GM04504 (cell line): ENCODE results near the gene PLA2G2A.
"Not testable (repeated sequence)": the region's sequence is repeated elsewhere in the genome, so short reads cannot be mapped to it uniquely, and the experiment has no call there.

Source experiments
- DNase-seq: peaks from one replicate; pipeline ENCODE4 v3.0.0-alpha.2; 2012; ENCODE audit warnings: low read depth

PLA2G2A gene, protein sequence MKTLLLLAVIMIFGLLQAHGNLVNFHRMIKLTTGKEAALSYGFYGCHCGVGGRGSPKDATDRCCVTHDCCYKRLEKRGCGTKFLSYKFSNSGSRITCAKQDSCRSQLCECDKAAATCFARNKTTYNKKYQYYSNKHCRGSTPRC

DNA sequence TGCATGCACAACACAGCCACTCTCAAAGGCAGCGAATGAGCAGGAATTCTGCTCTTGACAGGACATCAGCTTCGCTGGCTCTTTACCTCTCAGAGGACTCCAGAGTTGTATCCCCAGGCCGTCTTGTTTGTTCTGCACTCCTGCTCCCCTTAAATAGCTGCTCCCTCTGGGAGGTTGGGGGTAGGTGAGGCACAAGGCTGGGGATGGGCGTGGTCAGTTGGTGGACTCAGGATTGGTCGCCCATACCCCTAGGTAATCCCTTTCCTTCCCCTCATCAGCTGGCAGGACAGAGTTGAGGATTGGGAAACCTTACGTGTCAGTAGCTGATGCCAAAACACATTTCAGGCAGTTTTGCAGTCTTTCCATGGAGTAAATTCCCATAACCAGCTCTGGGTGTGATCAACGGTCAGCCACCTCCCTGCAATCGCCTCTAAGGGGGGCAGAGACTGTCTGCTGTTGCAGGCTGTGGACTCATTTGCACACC is at the start of gene PLA2G2A:
TSS of gene PLA2G2A (minus strand) at position 125 of the 484 bp plus-strand sequence. CDS start 845 bp downstream, outside the sequence.
- DNase-seq = no peak

DNA sequence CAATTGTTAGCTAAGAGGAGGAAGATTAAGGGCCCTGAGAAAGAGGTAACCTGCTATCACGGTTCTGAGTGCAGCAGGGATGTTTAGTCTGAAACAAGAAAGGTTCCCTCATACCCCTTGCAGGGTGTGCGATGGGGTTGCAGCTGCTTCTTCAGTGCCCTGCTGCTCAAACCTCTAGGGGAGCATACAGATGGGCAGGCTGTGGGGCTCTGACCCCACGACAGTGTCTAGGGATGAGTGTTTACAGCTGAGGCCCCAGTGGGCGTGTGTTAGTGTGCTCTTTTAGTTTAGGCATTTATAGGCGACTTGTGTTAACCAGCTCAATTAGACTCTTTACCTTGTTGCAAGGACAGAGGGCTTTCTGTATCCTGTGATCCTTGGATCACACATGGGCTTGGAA is 49.3 kb upstream of the PLA2G2A start:
- no peak for DNase-seq

DNA sequence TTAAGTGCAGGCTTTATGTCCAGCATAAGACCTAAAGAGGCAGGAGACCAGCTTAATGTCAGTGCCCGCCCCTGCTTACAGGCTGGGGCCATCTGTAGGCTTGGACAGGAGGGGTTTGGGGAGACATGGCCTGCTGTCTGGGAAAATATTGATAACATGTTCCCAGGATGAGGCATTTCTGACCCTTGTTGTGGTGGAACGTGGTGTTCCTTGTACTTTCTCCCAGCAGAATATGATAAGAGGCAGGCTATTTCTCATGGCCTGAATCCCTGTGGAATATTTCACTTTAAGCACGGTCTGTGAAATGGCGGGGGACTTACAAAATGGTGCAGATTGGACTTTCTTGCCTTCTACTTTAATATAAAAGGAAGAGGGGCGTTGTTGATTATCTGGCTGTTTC is 48.7 kb upstream of the PLA2G2A start:
- DNase-seq = no peak

DNA sequence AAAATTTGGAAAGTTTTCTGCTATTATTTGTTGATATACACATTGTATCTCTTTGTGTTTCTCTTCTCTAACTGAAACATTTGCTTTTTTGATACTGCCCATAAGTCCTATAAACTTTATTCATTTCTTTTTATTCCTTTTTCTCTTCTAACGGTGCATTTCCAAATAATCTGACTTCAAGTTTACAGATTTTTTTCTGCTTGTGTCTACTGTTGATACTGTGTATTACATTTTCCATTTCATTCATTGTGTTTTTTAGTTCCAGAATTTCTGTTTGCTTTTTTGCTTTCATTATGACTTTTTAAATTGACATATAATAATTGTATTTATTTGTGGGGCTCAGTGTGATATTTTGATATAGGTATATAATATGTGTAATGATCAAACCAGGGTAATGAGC is 38.3 kb upstream of the PLA2G2A start:
- no peak for DNase-seq

DNA sequence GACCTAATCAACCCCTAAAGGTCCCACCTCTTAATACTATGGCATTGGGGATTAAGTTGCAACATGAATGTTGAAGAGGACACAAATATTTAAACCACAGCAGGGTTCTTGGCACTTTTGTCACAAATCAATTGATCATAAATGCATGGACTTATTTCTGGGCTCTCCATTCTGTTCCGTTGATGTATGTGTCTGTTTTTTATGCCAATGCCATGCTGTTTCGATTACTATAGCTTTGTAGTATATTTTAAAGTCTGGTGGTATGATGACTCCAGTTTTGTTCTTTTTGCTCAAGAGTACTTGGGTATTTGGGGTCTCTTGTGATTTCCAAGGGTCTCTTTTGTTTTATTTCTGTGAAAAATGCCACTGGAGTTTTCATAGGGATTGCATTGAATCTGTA is 34.7 kb upstream of the PLA2G2A start:
- no peak for DNase-seq

DNA sequence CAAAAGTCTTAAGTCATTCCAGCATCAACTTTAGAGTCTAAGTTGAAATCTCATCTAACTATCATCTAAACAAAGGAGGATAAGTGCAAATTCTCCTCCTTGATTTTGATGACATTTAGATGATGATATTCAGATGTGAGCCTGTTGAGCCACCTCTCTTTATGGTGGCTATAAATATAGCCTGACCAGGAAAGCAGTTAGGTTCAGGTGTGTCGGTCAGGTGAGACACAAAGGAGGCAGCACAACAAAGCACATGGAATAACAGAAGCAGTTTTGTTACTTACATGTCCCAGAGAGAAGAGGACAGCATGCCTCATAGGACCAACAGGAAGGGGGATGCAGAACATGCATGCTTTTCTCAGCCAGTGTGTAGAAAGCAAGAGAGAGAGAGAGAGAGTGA is 30.6 kb upstream of the PLA2G2A start:
- DNase-seq = no peak

DNA sequence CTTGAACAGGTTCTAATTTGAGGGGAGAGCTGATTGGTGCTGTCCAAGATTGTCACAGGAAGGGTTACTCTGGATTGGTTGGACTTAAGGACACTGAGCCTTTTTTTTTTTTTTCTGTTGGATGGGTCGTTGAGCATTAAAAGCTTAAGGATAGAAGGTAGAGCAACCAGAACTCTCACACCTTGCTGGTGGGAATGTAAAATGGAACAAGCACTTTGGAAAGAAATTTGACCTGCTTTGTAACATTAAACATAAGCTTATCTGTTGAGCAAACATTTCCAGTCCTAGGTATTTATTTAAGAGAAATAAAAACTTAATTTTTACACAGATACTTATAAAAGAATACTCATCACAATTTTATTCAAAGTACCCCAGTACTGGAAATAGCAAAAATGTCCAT is 29.8 kb upstream of the PLA2G2A start:
- DNase-seq = no peak

DNA sequence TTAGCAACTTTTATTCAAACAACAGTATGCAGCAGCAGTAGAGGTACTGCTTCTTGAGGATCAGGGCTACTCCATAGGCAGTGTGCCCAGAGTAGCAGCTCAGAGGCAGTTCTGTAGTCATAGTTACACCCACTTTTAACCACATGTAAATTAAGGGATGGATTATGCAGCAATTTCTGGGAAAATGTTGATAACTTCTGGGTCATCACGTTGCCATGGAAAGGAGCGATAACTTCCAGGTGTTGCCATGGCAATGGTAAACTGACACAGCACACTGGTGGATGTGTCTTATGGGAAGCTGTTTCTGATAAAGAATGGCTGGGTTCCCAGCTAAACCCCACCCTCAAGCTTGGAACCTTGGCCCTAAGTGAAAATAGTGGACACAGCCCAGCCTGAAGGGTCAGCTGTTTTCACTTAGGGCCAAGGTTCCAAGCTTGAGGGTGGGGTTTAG is 29.0 kb upstream of the PLA2G2A start:
- DNase-seq = peak; percentile 3

DNA sequence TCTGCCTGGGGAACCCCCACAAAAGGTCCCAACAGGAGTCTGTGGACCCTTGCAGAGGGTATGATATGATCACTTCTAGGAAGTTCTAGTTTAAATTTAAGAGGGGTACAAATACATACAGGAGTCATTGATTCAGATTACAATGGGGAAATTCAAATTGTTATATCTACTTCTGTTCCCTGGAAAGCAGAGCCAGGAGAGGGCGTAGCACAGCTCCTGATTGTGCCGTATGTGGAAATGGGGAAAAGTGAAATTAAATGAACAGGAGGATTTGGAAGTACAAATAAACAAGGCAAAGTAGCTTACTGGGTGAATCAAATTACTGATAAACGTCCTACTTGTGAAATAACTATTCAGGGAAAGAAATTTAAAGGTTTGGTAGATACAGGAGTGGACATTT is 19.4 kb upstream of the PLA2G2A start:
- DNase-seq = not testable (repeated sequence)

DNA sequence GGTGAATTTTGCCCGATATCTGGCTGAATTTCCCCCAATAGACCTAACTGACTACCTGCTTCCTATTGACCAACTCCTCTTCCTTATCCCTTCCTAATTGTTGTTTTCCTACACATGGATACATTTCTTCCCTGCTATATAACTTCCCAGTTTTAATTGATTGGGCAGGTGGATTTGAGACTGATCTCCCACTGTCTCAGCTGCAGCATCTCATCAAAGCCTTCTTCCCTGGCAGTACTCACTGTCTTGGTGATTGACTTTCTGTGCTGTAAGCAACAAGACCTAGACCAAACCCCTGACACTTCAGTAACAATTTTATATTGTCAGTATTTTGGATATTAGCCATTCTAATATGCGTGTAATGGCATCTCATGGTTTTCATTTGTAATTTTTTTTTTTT is 11.3 kb upstream of the PLA2G2A start:
- DNase-seq = no peak

DNA sequence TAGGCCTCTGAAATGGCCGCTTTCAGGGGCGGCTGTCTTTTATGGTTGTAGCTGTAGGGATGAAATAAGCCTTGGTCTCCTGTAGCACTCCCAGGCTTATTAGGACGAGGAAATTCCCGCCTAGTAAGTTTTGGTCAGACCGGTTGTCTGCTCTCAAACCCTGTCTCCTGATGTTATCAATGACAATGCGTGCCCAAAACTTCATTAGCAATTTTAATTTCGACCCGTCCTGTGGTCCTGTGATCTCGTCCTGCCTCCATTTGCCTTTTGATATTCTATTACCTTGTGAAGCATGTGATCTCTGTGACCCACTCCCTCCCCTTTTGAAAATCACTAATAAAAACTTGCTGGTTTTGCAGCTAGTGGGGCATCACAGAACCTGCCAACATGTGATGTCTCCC is 10.8 kb upstream of the PLA2G2A start:
- not testable (repeated sequence) for DNase-seq

DNA sequence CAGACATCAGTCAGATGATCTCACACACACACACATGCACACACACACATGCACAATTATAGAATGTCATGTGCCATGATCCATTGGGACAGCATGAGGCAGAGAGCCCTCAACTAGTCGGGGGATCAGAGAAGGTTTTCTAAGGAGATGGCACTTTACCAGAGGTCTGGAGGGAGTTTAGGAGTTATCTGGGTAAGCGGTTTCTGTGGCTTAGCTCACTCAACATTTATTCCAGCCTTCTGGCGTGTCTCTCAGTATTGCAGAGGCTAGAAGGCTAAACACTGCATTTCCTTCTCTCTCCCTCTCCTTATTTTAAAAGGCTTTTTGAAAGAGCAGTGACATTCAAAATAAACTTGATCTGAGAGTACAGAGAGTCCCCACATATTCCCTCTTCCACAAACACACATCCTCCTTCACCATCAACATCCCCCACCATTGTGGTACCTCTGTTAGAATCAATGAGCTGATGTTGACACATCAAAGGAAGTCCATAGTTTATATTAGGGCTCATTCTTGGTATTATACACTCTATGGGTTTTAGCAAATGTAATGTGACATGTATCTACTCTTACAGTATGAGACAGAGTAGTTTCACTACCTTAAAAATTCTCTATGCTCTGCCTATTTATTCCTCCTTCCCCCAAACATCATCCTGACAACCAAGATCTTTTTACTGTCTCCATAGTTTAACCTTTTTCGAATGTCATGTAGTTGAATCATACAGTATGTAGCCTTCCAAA is 9.0 kb upstream of the PLA2G2A start:
- no peak for DNase-seq

DNA sequence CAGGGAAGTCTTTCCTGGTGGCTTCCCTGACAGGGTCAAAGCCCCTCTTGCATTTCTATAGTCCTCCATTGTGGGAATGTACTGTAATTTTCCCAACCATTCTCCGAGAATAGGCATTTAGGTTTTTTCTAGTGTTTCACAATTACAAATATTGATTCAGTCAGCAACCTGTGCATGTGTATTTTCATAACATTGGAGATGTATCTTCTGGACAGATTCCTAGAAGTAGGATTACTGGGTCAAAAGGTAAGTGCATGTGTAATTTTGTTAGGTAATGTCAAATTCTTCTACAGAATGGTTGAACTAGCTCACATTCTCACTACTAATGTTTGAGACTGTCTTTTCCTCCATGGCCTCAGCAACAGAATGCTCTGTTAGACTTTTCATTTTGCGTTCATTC is 8.3 kb upstream of the PLA2G2A start:
- DNase-seq = no peak

DNA sequence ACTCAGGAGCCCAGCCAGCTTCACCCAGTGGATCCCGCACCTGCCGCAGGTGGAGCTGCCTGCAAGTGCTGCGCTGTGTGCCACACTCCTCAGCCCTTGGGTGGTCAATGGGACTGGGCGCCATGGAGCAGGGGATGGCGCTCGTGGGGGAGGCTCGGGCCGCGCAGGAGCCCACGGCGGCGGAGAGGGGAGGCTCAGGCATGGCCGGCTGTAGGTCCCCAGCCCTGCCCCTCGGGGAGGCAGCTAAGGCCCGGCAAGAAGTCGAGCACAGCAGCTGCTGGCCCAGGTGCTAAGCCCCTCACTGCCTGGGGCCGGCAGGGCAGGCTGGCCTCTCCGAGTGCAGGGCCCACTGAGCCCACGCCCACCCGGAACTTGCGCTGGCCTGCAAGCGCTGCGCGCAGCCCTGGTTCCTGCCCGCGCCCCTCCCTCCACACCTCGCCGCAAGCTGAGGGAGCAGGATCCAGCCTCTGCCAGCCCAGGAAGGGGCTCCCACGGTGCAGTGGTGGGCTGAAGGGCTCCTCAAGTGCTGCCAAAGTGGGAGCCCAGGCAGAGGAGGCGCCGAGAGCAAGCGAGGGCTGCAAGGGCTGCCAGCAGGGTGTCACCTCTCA is 5.1 kb upstream of the PLA2G2A start:
- not testable (repeated sequence) for DNase-seq

DNA sequence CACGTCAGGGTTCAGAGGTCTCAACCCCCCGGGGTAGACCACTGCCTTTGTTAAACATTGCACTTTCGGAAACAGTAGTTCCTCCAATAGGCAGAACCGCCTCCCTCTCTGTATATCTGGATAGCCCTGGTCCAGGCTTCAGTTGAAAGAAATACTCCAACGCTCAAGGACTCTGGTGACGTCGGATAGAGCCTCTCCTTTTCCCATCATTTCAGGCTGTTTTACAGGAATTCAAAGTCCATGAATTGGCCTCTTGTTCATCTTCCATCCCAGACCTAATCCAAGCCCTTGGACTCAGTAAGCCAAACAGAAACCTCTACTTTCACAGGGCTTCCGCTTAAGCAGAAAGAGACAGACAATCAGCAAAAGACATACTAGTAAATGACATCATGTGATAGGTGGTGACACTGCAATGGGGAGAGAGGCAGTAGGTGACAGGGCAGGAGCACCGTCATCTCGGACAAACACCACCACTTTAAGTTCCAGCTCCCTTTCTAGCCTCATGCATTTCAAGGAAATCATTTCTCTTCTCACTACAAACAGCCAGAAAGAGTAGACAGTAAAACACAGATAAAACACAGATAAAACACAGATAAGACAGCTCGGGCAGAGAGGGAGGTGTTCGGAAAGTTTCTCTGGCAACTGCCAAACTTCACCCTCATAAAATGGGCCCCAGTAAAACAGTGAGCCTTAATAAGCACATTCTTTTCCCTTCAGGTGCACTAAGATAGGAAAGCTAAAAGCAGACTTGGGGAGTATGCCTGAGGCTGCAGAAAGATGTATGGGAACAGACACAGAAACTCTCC is 2.3 kb upstream of the PLA2G2A start:
- no peak for DNase-seq

DNA sequence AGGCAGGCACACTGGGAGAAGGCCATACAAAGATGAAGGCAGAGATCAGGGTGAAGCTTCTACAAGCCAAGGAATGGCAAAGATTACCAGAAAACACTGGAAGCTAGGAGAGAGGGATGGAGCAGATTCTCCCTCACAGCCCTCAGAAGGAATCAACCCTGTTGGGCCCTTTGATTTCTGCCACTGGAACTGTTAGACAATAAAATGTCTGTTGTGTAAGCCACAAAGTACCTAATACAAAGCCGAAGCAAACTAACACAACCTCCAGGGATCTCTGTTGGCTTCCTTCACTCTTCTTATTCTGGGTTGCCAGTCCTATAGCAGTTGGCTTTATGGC is 1.7 kb upstream of the PLA2G2A start:
- no peak for DNase-seq

DNA sequence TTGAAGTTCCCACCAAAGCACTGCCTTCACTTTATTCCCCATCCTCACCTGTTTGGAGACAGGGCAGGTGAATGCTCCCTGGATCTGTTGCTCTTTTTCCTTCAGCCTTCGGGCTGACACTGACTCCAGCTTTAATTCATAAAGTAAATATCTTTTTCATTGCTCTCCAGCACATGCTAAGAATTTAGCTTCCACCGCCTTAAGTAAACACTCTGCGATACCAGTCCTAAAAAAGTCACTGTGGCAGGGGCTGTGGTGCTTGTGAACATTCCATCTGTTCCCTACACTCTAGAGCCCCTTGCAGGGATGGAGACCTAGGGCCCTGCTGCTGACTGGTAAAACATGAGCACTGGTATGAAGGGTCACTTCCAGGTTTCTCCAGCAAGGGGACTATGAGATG is 896 bp upstream of the PLA2G2A start:
- DNase-seq = no peak

DNA sequence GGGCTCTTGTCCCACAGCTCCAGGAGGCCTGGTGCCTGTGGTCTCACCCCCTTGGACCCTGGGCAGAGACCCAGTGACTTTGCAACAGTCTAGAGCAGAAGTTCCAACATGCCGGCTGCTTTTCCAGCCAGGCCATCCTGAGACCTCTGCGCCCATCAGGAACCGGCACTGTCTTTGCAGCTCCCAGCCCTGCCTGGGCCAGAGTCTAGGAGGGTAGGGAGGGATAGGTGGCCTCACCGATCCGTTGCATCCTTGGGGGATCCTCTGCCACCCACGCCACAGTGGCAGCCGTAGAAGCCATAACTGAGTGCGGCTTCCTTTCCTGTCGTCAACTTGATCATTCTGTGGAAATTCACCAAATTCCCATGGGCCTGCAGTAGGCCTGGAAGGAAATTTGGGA is 1.3 kb downstream of the PLA2G2A start:
- no peak for DNase-seq

DNA sequence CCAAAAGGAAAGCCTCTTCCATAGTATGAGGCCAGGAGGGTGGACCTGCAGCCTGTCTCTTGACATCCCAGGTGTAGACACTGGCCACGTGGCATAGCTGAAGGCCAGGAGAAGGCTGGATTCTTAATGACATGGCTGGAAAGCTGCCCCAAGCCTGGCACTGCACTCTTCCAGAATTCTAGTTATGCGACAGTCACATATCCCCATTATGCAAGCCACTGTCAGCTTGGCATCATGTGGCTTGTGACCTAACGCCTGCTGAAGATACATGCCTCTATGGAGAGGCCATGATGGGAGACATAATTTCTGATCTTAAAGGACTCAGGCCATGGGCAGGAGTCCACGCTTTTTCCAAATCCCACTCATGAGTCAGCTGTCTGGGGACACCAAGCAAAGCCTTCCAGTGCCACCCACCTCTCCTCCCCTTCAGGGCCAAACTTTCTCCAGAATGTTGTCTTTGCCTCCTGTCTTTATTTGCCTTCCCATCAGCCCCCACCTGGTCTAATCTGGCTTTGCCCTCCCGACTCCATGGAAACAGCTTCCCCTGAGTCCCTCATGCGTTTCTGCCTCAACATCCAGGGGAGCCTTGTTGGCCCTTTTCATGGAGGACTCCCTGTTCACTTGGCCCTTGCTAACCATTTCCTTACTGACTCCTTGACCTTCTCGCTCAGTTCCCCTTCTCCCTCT is 3.0 kb downstream of the PLA2G2A start:
- DNase-seq = no peak

DNA sequence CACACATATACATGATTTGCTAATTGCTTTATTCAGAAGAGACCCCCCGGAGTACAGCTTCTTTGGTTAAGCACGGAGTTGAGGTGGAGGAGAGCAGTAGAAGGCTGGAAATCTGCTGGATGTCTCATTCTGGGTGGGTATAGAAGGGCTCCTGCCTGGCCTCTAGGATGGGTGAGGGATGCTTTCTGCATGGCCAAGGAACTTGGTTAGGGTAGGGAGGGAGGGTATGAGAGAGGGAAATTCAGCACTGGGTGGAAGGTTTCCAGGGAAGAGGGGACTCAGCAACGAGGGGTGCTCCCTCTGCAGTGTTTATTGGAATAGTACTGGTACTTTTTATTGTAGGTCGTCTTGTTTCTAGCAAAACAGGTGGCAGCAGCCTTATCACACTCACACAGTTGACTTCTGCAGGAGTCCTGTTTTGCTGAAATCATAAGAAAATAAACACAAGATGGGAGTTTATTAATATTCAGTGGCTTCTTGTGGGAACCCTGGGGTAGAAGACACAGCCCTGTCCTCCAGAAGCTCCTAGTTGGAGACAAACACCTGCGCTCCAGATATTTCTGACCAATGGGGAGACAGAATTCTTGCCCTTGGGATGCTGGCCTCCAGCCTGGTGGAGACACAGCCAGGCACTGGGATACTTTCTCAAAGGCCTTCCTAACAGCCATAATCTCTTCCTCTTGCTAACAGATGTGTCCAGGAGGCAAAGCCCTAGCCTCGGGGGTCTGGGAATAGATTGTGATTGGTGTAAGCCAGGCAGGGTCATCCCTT is 3.8 kb downstream of the PLA2G2A start:
- no peak for DNase-seq

DNA sequence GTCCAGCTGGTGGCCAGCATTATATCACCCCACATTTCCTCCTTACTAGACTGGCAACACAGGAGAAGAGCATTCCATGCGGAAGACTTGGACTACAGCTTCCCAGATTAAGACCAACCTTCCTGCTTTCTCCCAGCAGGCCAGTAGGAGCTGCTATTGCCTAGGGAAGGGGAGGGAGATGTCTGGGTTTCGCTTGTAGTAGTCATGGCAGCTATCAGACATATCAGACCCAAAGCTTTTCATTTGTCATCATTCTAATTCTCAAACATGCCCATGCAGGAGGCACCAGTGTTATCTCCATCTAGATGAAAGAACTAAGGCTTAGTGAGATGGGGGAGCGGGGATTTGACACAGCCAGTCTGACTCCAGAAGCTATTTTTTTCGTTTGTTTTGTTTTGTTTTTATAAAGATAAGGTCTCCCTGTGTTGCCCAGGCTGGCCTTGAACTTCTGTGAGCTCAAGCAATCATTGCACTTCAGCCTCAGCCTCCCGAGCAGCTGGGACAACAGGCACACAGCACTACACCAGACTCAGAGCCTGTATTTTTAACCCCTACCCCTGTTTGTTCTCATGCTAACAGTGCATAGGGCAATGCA is 4.5 kb downstream of the PLA2G2A start:
- peak; percentile 47 for DNase-seq
